H9 (cell line): ENCODE data around the gene ACTL6B. TPM values are rescaled to one million over a fixed set of nuclear protein-coding genes. Genes with fewer than 3 reads are reported as not detected.
A peak's percentile ranks its signal among the peaks of the same experiment; 100 is the strongest.

Source experiments
- DNase-seq: peaks from one replicate; pipeline ENCODE4 v3.0.0-alpha.2; 2017
- H2AFZ ChIP-seq: one replicate; pipeline ENCODE4 v1.6.1; 2013; ENCODE audit warnings: mild to moderate bottlenecking, low read length, control low read depth, moderate library complexity
- H2AK5ac ChIP-seq: 2 replicates; pipeline ENCODE4 v1.6.1; 2013; ENCODE audit warnings: low read length, control low read depth, mixed read lengths; ENCODE audit not compliant: insufficient read length
- H2BK120ac ChIP-seq: one replicate; pipeline ENCODE4 v1.6.1; 2013; ENCODE audit warnings: low read depth, mild to moderate bottlenecking, low read length, control low read depth, inconsistent platforms; ENCODE audit not compliant: poor library complexity, severe bottlenecking
- H2BK12ac ChIP-seq: 2 replicates; pipeline ENCODE4 v1.6.1; 2013; ENCODE audit warnings: low read length, control low read depth, mixed read lengths, low read depth; ENCODE audit not compliant: insufficient read length
- H2BK15ac ChIP-seq: 2 replicates; pipeline ENCODE4 v1.6.1; 2013; ENCODE audit warnings: low read depth, low read length, control low read depth
- H2BK20ac ChIP-seq: one replicate; pipeline ENCODE4 v1.6.1; 2013; ENCODE audit warnings: low read depth, mild to moderate bottlenecking, low read length, control low read depth, inconsistent platforms; ENCODE audit not compliant: poor library complexity, severe bottlenecking
- H2BK5ac ChIP-seq: 2 replicates; pipeline ENCODE4 v1.6.1; 2013; ENCODE audit warnings: low read length, control low read depth, mixed read lengths; ENCODE audit not compliant: insufficient read length
- H3K14ac ChIP-seq: 2 replicates; pipeline ENCODE4 v1.6.1; 2013; ENCODE audit warnings: low read length, control low read depth; ENCODE audit not compliant: insufficient read depth
- H3K18ac ChIP-seq: 2 replicates; pipeline ENCODE4 v1.6.1; 2013; ENCODE audit warnings: low read depth, mild to moderate bottlenecking, mixed read lengths, low read length, control low read depth; ENCODE audit not compliant: insufficient read length
- H3K23ac ChIP-seq: 2 replicates; pipeline ENCODE4 v1.6.1; 2013; ENCODE audit warnings: low read length, control low read depth, mixed read lengths, low read depth; ENCODE audit not compliant: insufficient read length
- H3K23me2 ChIP-seq: 2 replicates; pipeline ENCODE4 v1.6.1; 2013; ENCODE audit warnings: low read depth, mild to moderate bottlenecking, mixed read lengths, low read length, control low read depth; ENCODE audit not compliant: insufficient read length, poor library complexity, severe bottlenecking
- H3K27ac ChIP-seq: 2 replicates; pipeline ENCODE4 v1.5.1; 2013; ENCODE audit warnings: low read length, control low read depth, mixed read lengths, low read depth; ENCODE audit not compliant: insufficient read length
- H3K27me3 ChIP-seq: 2 replicates; pipeline ENCODE4 v1.6.1; 2013; ENCODE audit warnings: low read length, control low read depth, inconsistent platforms; ENCODE audit not compliant: insufficient read depth
- H3K4ac ChIP-seq: 2 replicates; pipeline ENCODE4 v1.6.1; 2013; ENCODE audit warnings: low read depth, mild to moderate bottlenecking, control low read depth, inconsistent platforms, low read length, moderate library complexity
- H3K4me1 ChIP-seq: 2 replicates; pipeline ENCODE4 v1.6.1; 2013; ENCODE audit warnings: low read length, control low read depth, inconsistent platforms; ENCODE audit not compliant: insufficient read depth
- H3K4me2 ChIP-seq: 2 replicates; pipeline ENCODE4 v1.6.1; 2013; ENCODE audit warnings: low read length, control low read depth, mixed read lengths; ENCODE audit not compliant: insufficient read length, insufficient read depth
- H3K56ac ChIP-seq: 2 replicates; pipeline ENCODE4 v1.6.1; 2013; ENCODE audit warnings: low read depth, mild to moderate bottlenecking, mixed read lengths, low read length, control low read depth; ENCODE audit not compliant: insufficient read length
- H3K79me1 ChIP-seq: 2 replicates; pipeline ENCODE4 v1.6.1; 2013; ENCODE audit warnings: low read depth, mild to moderate bottlenecking, moderate library complexity, low read length, control low read depth, inconsistent platforms; ENCODE audit not compliant: insufficient read depth, poor library complexity, severe bottlenecking
- H3K79me2 ChIP-seq: 2 replicates; pipeline ENCODE4 v1.6.1; 2013; ENCODE audit warnings: low read length, control low read depth, inconsistent platforms; ENCODE audit not compliant: insufficient read depth
- H3K9ac ChIP-seq: 2 replicates; pipeline ENCODE4 v1.6.1; 2013; ENCODE audit warnings: low read length, control low read depth, mixed read lengths; ENCODE audit not compliant: insufficient read length; ENCODE audit errors: extremely low read depth
- H3K9me3 ChIP-seq: one replicate; pipeline ENCODE4 v1.6.1; 2013; ENCODE audit warnings: low read depth, low read length, inconsistent platforms; ENCODE audit not compliant: control insufficient read depth
- H3T11ph ChIP-seq: one replicate; pipeline ENCODE4 v1.6.1; 2013; ENCODE audit warnings: mild to moderate bottlenecking, low read length, control low read depth, inconsistent platforms
- H4K20me1 ChIP-seq: one replicate; pipeline ENCODE4 v1.6.1; 2013; ENCODE audit not compliant: control insufficient read depth, insufficient read length, insufficient read depth
- H4K5ac ChIP-seq: 2 replicates; pipeline ENCODE4 v1.6.1; 2013; ENCODE audit warnings: low read depth, mild to moderate bottlenecking, mixed read lengths, low read length, control low read depth; ENCODE audit not compliant: insufficient read length
- H4K8ac ChIP-seq: replicated peaks from 2 replicates; pipeline ENCODE4 v1.6.1; 2013; ENCODE audit warnings: low read length, control low read depth, mixed read lengths, low read depth; ENCODE audit not compliant: insufficient read length
- H4K91ac ChIP-seq: 2 replicates; pipeline ENCODE4 v1.6.1; 2013; ENCODE audit warnings: low read depth, mild to moderate bottlenecking, moderate library complexity, mixed read lengths, low read length, control low read depth; ENCODE audit not compliant: insufficient read length
- H3K27ac Mint-ChIP-seq, 3 experiments: 2 replicates in 2 of 3; 3 replicates in 1 of 3; pipeline ENCODE4 v1.8.0; 2020 to 2021; ENCODE audit warnings: mixed read lengths in 3 of 3, mild to moderate bottlenecking in 1 of 3, moderate library complexity in 1 of 3
- H3K27me3 Mint-ChIP-seq: 2 replicates; pipeline ENCODE4 v1.8.0; 2021; ENCODE audit warnings: low read depth, mild to moderate bottlenecking, moderate library complexity, mixed read lengths
- H3K36me3 Mint-ChIP-seq, 3 experiments: 2 replicates in 2 of 3; 3 replicates in 1 of 3; pipeline ENCODE4 v1.8.0; 2020 to 2021; ENCODE audit warnings: low read depth in 3 of 3, mixed read lengths in 3 of 3; ENCODE audit not compliant: insufficient read depth in 1 of 3
- H3K4me1 Mint-ChIP-seq, 2 experiments: 2 replicates each; pipeline ENCODE4 v1.8.0; 2020; ENCODE audit warnings: mixed read lengths in 2 of 2
- H3K4me3 Mint-ChIP-seq, 2 experiments: 2 replicates in 1 of 2; 3 replicates in 1 of 2; pipeline ENCODE4 v1.8.0; 2020 to 2021; ENCODE audit warnings: mild to moderate bottlenecking in 2 of 2, mixed read lengths in 2 of 2, moderate library complexity in 1 of 2
- H3K9me3 Mint-ChIP-seq, 2 experiments: 2 replicates in 1 of 2; 3 replicates in 1 of 2; pipeline ENCODE4 v1.8.0; 2020; ENCODE audit warnings: mild to moderate bottlenecking in 2 of 2, mixed read lengths in 2 of 2, moderate library complexity in 1 of 2
- WGBS: extraction: QIAGEN DNeasy Blood & Tissue Kit; methylation state at CpG from one replicate; pipeline ENCODE4 v1.1.7; 2013; ENCODE audit warnings: missing lambda C conversion rate, low lambda C conversion rate, mixed read lengths; ENCODE audit not compliant: insufficient read length; ENCODE audit errors: extremely low coverage; 5-methylcytosine and 5-hydroxymethylcytosine counted together
- total RNA-seq: library from RNA; stranded (reverse); gene quantifications from 2 replicates; pipeline ENCODE4 v1.2.1, GENCODE V29; 2021
- TF ChIP-seq, protein P1 (sequence below): fragments of 200-600 bp; sonication (generic); conservative IDR thresholded peaks from 3 replicates; pipeline ENCODE4 v1.8.0; 2021; ENCODE audit warnings: antibody characterized with exemption, mild to moderate bottlenecking

The ACTL6B gene
- total RNA-seq, 1 experiment from 2014 or later, result 0.50 TPM

DNA sequence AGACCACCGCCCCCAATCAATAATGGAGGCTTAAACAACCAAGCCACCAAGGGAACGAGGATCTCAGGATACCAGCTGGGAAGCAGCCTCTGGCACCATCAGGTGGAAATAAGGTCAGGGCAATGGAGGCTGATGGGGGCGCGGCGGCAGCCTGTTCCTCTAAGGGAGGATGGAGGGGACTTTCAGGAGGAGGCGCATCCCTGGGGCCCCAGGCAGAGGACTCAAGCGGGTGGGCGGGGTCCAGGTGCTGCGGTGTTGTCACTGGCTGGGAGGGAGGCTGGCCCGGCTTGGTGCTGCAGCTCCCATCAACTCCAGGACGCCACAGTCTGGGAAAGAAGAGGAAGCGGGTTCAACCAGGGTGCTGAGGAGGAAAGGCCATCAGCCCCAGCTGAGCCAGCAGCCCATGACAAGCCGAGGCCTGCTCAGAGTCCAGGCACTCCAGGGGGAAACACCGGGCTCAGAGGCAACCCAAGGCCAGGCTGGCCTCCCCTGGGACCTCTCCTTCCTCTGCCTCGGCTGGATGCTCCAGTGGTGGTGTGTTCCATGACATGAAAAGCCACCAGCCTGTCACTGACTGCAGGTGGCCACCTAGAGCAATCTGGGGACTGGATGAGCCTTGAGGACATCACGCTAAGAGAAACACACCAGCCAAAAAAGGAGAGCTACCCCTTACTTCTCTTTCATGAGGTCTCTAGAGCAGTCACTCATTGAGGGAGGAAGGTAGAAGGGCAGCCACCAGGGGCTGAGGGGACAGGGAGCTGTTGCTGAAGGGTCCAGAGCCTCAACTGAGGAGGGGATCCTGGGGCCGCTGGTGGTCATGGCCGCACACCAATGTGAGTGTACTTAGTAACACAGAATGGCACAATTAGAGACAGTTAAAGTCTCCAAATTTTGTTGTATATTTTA is 33.2 kb upstream of the ACTL6B start:
- Histone ChIP-seq H2BK5ac (no peak overlapping the region), H3K79me1 (peaks cover 5% of the 10 kb centered on the region), H3T11ph (no peak overlapping the region), H2BK120ac (no peak overlapping the region), H4K8ac (no peak overlapping the region), H3K4me1 (0 out of 2 replicates have a peak, but pooled peaks cover 5% of the 10 kb centered on the region), H4K91ac (no peak overlapping the region), H2BK12ac (no peak overlapping the region), H4K20me1 (no peaks in the 10 kb centered on the region), H3K4me2 (no peak overlapping the region), H3K56ac (no peak overlapping the region), H3K27me3 (no peaks in the 10 kb centered on the region), H3K79me2 (peaks cover 30% of the 10 kb centered on the region; the same call in 1 of the 2 replicates), H3K18ac (no peak overlapping the region), H2AK5ac (no peak overlapping the region), H4K5ac (no peak overlapping the region), H2BK15ac (no peak overlapping the region), H3K9ac (no peak overlapping the region), H3K23me2 (peaks cover 12% of the 10 kb centered on the region), H3K23ac (no peak overlapping the region), H3K14ac (no peak overlapping the region), H2BK20ac (no peak overlapping the region), H3K4ac (no peak overlapping the region), H3K27ac (no peak overlapping the region), H2AFZ (no peak overlapping the region), H3K9me3 (no peaks in the 10 kb centered on the region)
- H3K9me3 Mint-ChIP-seq, result no peaks in the 10 kb centered on the region
- peak overlapping the region; percentile 44 to 93 (median 75); a peak in 5 of 7 replicates for H3K27ac Mint-ChIP-seq
- peaks cover 2% of the 10 kb centered on the region; the same call in 1 of the 2 replicates for H3K27me3 Mint-ChIP-seq
- TF ChIP-seq, protein P1, sequence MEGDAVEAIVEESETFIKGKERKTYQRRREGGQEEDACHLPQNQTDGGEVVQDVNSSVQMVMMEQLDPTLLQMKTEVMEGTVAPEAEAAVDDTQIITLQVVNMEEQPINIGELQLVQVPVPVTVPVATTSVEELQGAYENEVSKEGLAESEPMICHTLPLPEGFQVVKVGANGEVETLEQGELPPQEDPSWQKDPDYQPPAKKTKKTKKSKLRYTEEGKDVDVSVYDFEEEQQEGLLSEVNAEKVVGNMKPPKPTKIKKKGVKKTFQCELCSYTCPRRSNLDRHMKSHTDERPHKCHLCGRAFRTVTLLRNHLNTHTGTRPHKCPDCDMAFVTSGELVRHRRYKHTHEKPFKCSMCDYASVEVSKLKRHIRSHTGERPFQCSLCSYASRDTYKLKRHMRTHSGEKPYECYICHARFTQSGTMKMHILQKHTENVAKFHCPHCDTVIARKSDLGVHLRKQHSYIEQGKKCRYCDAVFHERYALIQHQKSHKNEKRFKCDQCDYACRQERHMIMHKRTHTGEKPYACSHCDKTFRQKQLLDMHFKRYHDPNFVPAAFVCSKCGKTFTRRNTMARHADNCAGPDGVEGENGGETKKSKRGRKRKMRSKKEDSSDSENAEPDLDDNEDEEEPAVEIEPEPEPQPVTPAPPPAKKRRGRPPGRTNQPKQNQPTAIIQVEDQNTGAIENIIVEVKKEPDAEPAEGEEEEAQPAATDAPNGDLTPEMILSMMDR, result no peak; the same call in 2 of the 3 replicates
- H3K4me1 Mint-ChIP-seq, result peaks cover 22 to 30% of the 10 kb centered on the region in 2 experiments
- H3K36me3 Mint-ChIP-seq, result peaks cover 33 to 60% (median 57%) of the 10 kb centered on the region in 3 experiments
- DNase-seq, result peak; percentile 41
- H3K4me3 Mint-ChIP-seq, result no peak overlapping the region
- no CpG with 5 or more reads among the region's 18 CpGs for WGBS
